ENCODE results near the gene WFS1. TPM values are rescaled to one million over a fixed set of nuclear protein-coding genes. Genes with fewer than 3 reads are reported as not detected.

WFS1 gene
- total and polyA plus RNA-seq, 2 of the 8 experiments (the other 6 are each of a cell fraction or from before 2014, with no cell fraction given): 29.1 to 43.1 TPM

DNA sequence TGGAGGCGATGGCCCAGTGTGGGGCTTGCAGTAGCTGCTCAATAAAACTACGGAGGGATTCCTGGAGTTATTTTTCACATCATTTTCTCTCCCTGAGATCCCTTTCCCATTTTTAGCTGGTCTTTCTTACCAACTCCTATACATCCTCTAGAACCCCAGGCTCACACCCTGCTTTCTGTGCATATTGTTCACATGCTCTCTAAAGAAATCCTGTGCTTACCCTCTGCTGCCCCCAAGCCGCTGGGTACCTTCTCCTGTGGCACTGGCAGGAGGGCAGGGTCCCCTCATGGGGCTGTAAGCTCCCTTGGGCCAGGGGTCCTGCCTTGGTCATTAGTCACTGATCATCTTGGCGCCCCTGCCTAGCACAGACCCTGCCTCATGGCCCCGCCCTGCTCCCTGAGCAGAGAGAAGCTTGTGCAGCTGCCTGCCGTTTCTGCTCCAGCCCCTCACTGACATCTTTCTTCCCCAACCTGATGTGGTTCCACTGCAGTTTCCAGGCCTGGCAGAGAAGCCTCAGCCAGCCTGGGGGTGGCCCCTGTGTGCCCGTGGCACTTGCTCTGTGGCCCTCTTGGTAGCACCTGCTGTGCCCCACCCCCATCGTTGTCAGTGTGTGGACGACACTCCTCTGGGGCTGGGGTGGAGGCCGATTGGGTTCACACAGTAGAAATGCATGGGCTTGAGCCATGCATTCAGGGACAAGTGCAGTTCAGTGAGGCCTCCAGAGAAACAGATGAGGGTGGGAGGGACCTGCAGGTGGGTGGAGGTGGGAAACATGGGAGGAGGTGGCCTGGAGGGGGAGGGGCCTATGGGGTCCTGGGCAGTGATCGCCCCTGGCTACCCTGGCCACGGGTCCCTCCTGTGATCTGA is 69.5 kb downstream of the WFS1 start (continued):
- TF ChIP-seq CREB1 (IDR thresholded peaks at IDR 0.05): no peak
- TF ChIP-seq SIN3A (conservative IDR thresholded peaks at IDR 0.05 in 1 of 2, IDR thresholded peaks at IDR 0.05 in 1 of 2; ENCODE audit: low read depth in 1 of 2, low read length in 2 of 2): no peak
- no peak for TF ChIP-seq CHD1 (IDR thresholded peaks at IDR 0.05; ENCODE audit: low read depth, low read length)
- TF ChIP-seq POU5F1 (IDR thresholded peaks at IDR 0.05; ENCODE audit: low read depth, low read length): no peak
- no peak for TF ChIP-seq SP2 (IDR thresholded peaks at IDR 0.05; ENCODE audit: low read length)
- no peak for TF ChIP-seq CHD2 (IDR thresholded peaks at IDR 0.05; ENCODE audit: low read length)
- no peak for TF ChIP-seq CTBP2 (IDR thresholded peaks at IDR 0.05; ENCODE audit: borderline replicate concordance, insufficient read depth, insufficient read length, low read length)
